ENCODE results near the gene CAMK4. TPM values are rescaled to one million over a fixed set of nuclear protein-coding genes. Genes with fewer than 3 reads are reported as not detected.

CAMK4 gene
- total and polyA plus RNA-seq, 9 of the 15 experiments (the other 6 are each of a cell fraction or from before 2014, with no cell fraction given) = 0.35 TPM; not detected in 8

GRCh38 chr5:111299067-111299481 is 74.9 kb downstream of the CAMK4 start (continued):
- TF ChIP-seq TEAD2 (tag; IDR thresholded peaks at IDR 0.05) (0 out of 2 replicates have a peak, but pooled peaks have one; percentile 34), ZNF644 (tag; IDR thresholded peaks at IDR 0.05; ENCODE audit: low read depth) (peak; percentile 87; the same call in 1 of the 2 replicates), CUX1 (CRISPR knock-in tag; IDR thresholded peaks at IDR 0.05) (peak; percentile 74), ZBTB5 (IDR thresholded peaks at IDR 0.05) (no peak), NR2F6 (CRISPR knock-in tag; IDR thresholded peaks at IDR 0.05) (no peak), PRDM10 (IDR thresholded peaks at IDR 0.05; ENCODE audit: partially characterized antibody) (no peak), BCLAF1 (IDR thresholded peaks at IDR 0.05; ENCODE audit: borderline replicate concordance in 1 of 2, control insufficient read depth in 1 of 2, low read depth in 2 of 2, low read length in 1 of 2) (no peak), DNMT1 (IDR thresholded peaks at IDR 0.05) (no peak), EP300 (IDR thresholded peaks at IDR 0.05; ENCODE audit: low read length) (no peak), CHCHD3 (CRISPR knock-in tag; IDR thresholded peaks at IDR 0.05) (no peak), TRIM28 (IDR thresholded peaks at IDR 0.05) (no peak), ZC3H4 (CRISPR knock-in tag; IDR thresholded peaks at IDR 0.05; ENCODE audit: borderline replicate concordance) (no peak), HSF4 (CRISPR knock-in tag; IDR thresholded peaks at IDR 0.05; ENCODE audit: borderline replicate concordance) (no peak), PTRF (tag; IDR thresholded peaks at IDR 0.05) (0 out of 2 replicates have a peak, but pooled peaks have one; percentile 30)
